ENCODE measurements around the gene AASDH.
A peak's percentile ranks its signal among the peaks of the same experiment; 100 is the strongest.

AASDH gene

GRCh38 chr4:56410247-56411062, 23.2 kb upstream of the AASDH start:
- H3K27ac Mint-ChIP-seq: peak overlapping the region; percentile 6
- H3K36me3 Mint-ChIP-seq (ENCODE audit: low read depth): peaks cover 22% of the 10 kb centered on the region
- DNase-seq: no peak
- no peaks in the 10 kb centered on the region for H3K9me3 Mint-ChIP-seq
- H3K27me3 Mint-ChIP-seq: no peaks in the 10 kb centered on the region
- peaks cover 21% of the 10 kb centered on the region for H3K4me1 Mint-ChIP-seq
- ATAC-seq: peak; percentile 84
- no peak overlapping the region for H3K4me3 Mint-ChIP-seq

- ATAC-seq (no peak), DNase-seq (no peak)
- peaks cover 21% of the 10 kb centered on the region for H3K4me1 Mint-ChIP-seq
- no peaks in the 10 kb centered on the region for H3K9me3 Mint-ChIP-seq
- no peaks in the 10 kb centered on the region for H3K27me3 Mint-ChIP-seq
- H3K4me3 Mint-ChIP-seq: no peak overlapping the region
- H3K36me3 Mint-ChIP-seq (ENCODE audit: low read depth): peaks cover 28% of the 10 kb centered on the region
- no peak overlapping the region for H3K27ac Mint-ChIP-seq
Observed at GRCh38 chr4:56409511-56410090, 22.3 kb upstream of the AASDH start.

GRCh38 chr4:56408978-56409377, 21.7 kb upstream of the AASDH start:
- Mint-ChIP-seq H3K4me1 (peaks cover 21% of the 10 kb centered on the region), H3K36me3 (ENCODE audit: low read depth) (peaks cover 32% of the 10 kb centered on the region), H3K9me3 (no peaks in the 10 kb centered on the region), H3K27ac (no peak overlapping the region), H3K4me3 (no peak overlapping the region), H3K27me3 (no peaks in the 10 kb centered on the region)
- no peak for DNase-seq
- ATAC-seq: no peak

- H3K4me1 Mint-ChIP-seq: peaks cover 7% of the 10 kb centered on the region
- H3K4me3 Mint-ChIP-seq: no peak overlapping the region
- no peaks in the 10 kb centered on the region for H3K9me3 Mint-ChIP-seq
- DNase-seq (no peak), ATAC-seq (no peak)
- H3K36me3 Mint-ChIP-seq (ENCODE audit: low read depth): peaks cover 46% of the 10 kb centered on the region
- H3K27ac Mint-ChIP-seq: no peak overlapping the region
- no peaks in the 10 kb centered on the region for H3K27me3 Mint-ChIP-seq
Observed at GRCh38 chr4:56406151-56406550, 18.9 kb upstream of the AASDH start.

- H3K9me3 Mint-ChIP-seq: no peaks in the 10 kb centered on the region
- no peak overlapping the region for H3K4me3 Mint-ChIP-seq
- H3K36me3 Mint-ChIP-seq (ENCODE audit: low read depth): peaks cover 55% of the 10 kb centered on the region
- H3K27ac Mint-ChIP-seq: no peak overlapping the region
- no peak for DNase-seq
- H3K27me3 Mint-ChIP-seq: no peaks in the 10 kb centered on the region
- ATAC-seq: no peak
- peaks cover under 1% of the 10 kb centered on the region for H3K4me1 Mint-ChIP-seq
Observed at GRCh38 chr4:56405016-56405415, 17.7 kb upstream of the AASDH start.

- Mint-ChIP-seq H3K27me3 (no peaks in the 10 kb centered on the region), H3K27ac (no peak overlapping the region), H3K9me3 (no peaks in the 10 kb centered on the region), H3K4me3 (no peak overlapping the region), H3K36me3 (ENCODE audit: low read depth) (peaks cover 56% of the 10 kb centered on the region), H3K4me1 (no peaks in the 10 kb centered on the region)
- no peak for ATAC-seq
- no peak for DNase-seq
Observed at GRCh38 chr4:56400560-56400959, 13.3 kb upstream of the AASDH start.

GRCh38 chr4:56391270-56391669, 4.0 kb upstream of the AASDH start:
- H3K36me3 Mint-ChIP-seq (ENCODE audit: low read depth): peaks cover 29% of the 10 kb centered on the region
- no peak overlapping the region for H3K4me3 Mint-ChIP-seq
- DNase-seq: no peak
- H3K27ac Mint-ChIP-seq: peak overlapping the region; percentile 3
- no peaks in the 10 kb centered on the region for H3K9me3 Mint-ChIP-seq
- H3K27me3 Mint-ChIP-seq: no peaks in the 10 kb centered on the region
- peaks cover 31% of the 10 kb centered on the region for H3K4me1 Mint-ChIP-seq
- no peak for ATAC-seq

GRCh38 chr4:56389558-56389957, 2.3 kb upstream of the AASDH start:
- peaks cover 19% of the 10 kb centered on the region for H3K36me3 Mint-ChIP-seq (ENCODE audit: low read depth)
- peak overlapping the region; percentile 19 for H3K27ac Mint-ChIP-seq
- no peaks in the 10 kb centered on the region for H3K9me3 Mint-ChIP-seq
- no peaks in the 10 kb centered on the region for H3K27me3 Mint-ChIP-seq
- DNase-seq (no peak), ATAC-seq (no peak)
- no peak overlapping the region for H3K4me3 Mint-ChIP-seq
- peaks cover 38% of the 10 kb centered on the region for H3K4me1 Mint-ChIP-seq

- ATAC-seq (no peak), DNase-seq (no peak)
- Mint-ChIP-seq H3K27ac (peak overlapping the region; percentile 96), H3K9me3 (no peaks in the 10 kb centered on the region), H3K36me3 (ENCODE audit: low read depth) (peaks cover 17% of the 10 kb centered on the region), H3K27me3 (no peaks in the 10 kb centered on the region), H3K4me3 (peak overlapping the region; percentile 97), H3K4me1 (peaks cover 42% of the 10 kb centered on the region)
Observed at GRCh38 chr4:56388306-56388705, 1.0 kb upstream of the AASDH start.

- Mint-ChIP-seq H3K27ac (peak overlapping the region; percentile 44), H3K9me3 (no peaks in the 10 kb centered on the region), H3K27me3 (no peaks in the 10 kb centered on the region), H3K36me3 (ENCODE audit: low read depth) (peaks cover 6% of the 10 kb centered on the region), H3K4me3 (peak overlapping the region; percentile 97), H3K4me1 (peaks cover 42% of the 10 kb centered on the region)
- ATAC-seq: no peak
- no peak for DNase-seq
Observed at GRCh38 chr4:56386091-56386490, 1.2 kb downstream of the AASDH start.

- no peak for DNase-seq
- Mint-ChIP-seq H3K4me3 (no peak overlapping the region), H3K4me1 (no peaks in the 10 kb centered on the region), H3K36me3 (ENCODE audit: low read depth) (peaks cover 12% of the 10 kb centered on the region), H3K27ac (no peak overlapping the region), H3K9me3 (no peaks in the 10 kb centered on the region), H3K27me3 (no peaks in the 10 kb centered on the region)
- ATAC-seq: no peak
Observed at GRCh38 chr4:56375458-56375857, 11.8 kb downstream of the AASDH start.

GRCh38 chr4:56374956-56375355, 12.3 kb downstream of the AASDH start:
- no peak overlapping the region for H3K27ac Mint-ChIP-seq
- no peaks in the 10 kb centered on the region for H3K27me3 Mint-ChIP-seq
- H3K9me3 Mint-ChIP-seq: no peaks in the 10 kb centered on the region
- ATAC-seq: no peak
- DNase-seq: no peak
- no peaks in the 10 kb centered on the region for H3K4me1 Mint-ChIP-seq
- H3K4me3 Mint-ChIP-seq: no peak overlapping the region
- peaks cover 15% of the 10 kb centered on the region for H3K36me3 Mint-ChIP-seq (ENCODE audit: low read depth)

GRCh38 chr4:56372774-56373173, 14.5 kb downstream of the AASDH start:
- H3K4me3 Mint-ChIP-seq: no peak overlapping the region
- H3K4me1 Mint-ChIP-seq: no peaks in the 10 kb centered on the region
- H3K27me3 Mint-ChIP-seq: no peaks in the 10 kb centered on the region
- H3K27ac Mint-ChIP-seq: no peak overlapping the region
- H3K36me3 Mint-ChIP-seq (ENCODE audit: low read depth): peaks cover 27% of the 10 kb centered on the region
- DNase-seq (no peak), ATAC-seq (no peak)
- peaks cover 4% of the 10 kb centered on the region for H3K9me3 Mint-ChIP-seq

- no peak for DNase-seq
- ATAC-seq: no peak
- H3K36me3 Mint-ChIP-seq (ENCODE audit: low read depth): peaks cover 24% of the 10 kb centered on the region
- H3K27me3 Mint-ChIP-seq: no peaks in the 10 kb centered on the region
- no peak overlapping the region for H3K27ac Mint-ChIP-seq
- H3K4me3 Mint-ChIP-seq: no peak overlapping the region
- H3K9me3 Mint-ChIP-seq: peaks cover 4% of the 10 kb centered on the region
- no peaks in the 10 kb centered on the region for H3K4me1 Mint-ChIP-seq
Observed at GRCh38 chr4:56371426-56372220, 15.7 kb downstream of the AASDH start.

GRCh38 chr4:56370377-56370776, 16.9 kb downstream of the AASDH start:
- no peak for DNase-seq
- H3K4me1 Mint-ChIP-seq: no peaks in the 10 kb centered on the region
- no peak overlapping the region for H3K27ac Mint-ChIP-seq
- H3K27me3 Mint-ChIP-seq: no peaks in the 10 kb centered on the region
- no peak overlapping the region for H3K4me3 Mint-ChIP-seq
- no peak for ATAC-seq
- H3K9me3 Mint-ChIP-seq: peaks cover 4% of the 10 kb centered on the region
- H3K36me3 Mint-ChIP-seq (ENCODE audit: low read depth): peaks cover 29% of the 10 kb centered on the region

All from activated naive CD8-positive, alpha-beta T cell treated with anti-CD3 and anti-CD28 coated beads, Interleukin-2, amount 50 U/mL, for 24 hours (primary cell).